Lower leg skin (tissue), 3 donors: ENCODE measurements around the gene TMPRSS3.

ENCODE experiments used
- POLR2A ChIP-seq, 2 donors: fragments of 450-650 bp; IDR thresholded peaks; one replicate each; pipeline ENCODE4 v1.6.1; 2016 to 2017; ENCODE audit warnings: antibody characterized with exemption in 2 of 2, mild to moderate bottlenecking in 1 of 2, moderate library complexity in 1 of 2
- TF ChIP-seq, protein P1 (sequence below), 3 donors: fragments of 450-650 bp; IDR thresholded peaks; one replicate each; pipeline ENCODE4 v1.5.1; 2016; ENCODE audit warnings: antibody characterized with exemption in 3 of 3, mild to moderate bottlenecking in 3 of 3, moderate library complexity in 2 of 3

DNA sequence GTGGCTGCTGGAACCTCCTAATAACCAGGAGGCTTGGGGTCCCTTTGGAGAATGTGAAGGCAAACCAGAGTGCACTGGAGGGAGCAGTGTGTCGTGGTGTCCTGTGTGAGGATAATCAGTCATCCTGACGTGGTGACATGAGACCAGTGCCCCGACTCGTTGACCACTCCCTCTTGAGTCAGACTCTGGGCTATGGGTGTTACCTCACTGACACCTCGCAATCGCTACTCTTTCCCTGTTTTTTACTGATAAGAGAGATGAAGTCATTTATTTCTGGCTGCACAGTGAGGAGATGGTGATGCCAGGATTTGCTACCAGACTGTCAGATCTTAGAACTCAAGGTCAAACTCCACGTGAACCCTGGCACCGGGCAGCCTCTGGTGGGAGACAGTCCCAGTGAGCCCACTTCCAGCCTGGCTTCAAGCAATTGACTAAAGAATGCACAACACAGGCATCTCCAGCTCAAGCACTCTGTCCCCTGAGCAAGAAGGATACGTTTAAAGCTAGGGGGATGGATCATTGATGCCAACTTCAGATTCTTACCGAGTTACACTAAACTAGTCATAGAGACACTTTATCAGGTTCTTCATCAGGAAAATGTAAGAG lies 38.2 kb upstream of the TMPRSS3 start:
- TF ChIP-seq, protein P1, sequence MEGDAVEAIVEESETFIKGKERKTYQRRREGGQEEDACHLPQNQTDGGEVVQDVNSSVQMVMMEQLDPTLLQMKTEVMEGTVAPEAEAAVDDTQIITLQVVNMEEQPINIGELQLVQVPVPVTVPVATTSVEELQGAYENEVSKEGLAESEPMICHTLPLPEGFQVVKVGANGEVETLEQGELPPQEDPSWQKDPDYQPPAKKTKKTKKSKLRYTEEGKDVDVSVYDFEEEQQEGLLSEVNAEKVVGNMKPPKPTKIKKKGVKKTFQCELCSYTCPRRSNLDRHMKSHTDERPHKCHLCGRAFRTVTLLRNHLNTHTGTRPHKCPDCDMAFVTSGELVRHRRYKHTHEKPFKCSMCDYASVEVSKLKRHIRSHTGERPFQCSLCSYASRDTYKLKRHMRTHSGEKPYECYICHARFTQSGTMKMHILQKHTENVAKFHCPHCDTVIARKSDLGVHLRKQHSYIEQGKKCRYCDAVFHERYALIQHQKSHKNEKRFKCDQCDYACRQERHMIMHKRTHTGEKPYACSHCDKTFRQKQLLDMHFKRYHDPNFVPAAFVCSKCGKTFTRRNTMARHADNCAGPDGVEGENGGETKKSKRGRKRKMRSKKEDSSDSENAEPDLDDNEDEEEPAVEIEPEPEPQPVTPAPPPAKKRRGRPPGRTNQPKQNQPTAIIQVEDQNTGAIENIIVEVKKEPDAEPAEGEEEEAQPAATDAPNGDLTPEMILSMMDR (IDR thresholded peaks at IDR 0.05), result no peak
- no peak for TF ChIP-seq POLR2A (IDR thresholded peaks at IDR 0.05)
